Germinal center (tissue), 1 donor: ENCODE measurements around the gene SLC35E1.

ENCODE experiments used
- DNase-seq: peaks from one replicate; pipeline ENCODE4 v3.0.0; 2012; ENCODE audit warnings: mixed read lengths, low spot score

Gene SLC35E1

DNA sequence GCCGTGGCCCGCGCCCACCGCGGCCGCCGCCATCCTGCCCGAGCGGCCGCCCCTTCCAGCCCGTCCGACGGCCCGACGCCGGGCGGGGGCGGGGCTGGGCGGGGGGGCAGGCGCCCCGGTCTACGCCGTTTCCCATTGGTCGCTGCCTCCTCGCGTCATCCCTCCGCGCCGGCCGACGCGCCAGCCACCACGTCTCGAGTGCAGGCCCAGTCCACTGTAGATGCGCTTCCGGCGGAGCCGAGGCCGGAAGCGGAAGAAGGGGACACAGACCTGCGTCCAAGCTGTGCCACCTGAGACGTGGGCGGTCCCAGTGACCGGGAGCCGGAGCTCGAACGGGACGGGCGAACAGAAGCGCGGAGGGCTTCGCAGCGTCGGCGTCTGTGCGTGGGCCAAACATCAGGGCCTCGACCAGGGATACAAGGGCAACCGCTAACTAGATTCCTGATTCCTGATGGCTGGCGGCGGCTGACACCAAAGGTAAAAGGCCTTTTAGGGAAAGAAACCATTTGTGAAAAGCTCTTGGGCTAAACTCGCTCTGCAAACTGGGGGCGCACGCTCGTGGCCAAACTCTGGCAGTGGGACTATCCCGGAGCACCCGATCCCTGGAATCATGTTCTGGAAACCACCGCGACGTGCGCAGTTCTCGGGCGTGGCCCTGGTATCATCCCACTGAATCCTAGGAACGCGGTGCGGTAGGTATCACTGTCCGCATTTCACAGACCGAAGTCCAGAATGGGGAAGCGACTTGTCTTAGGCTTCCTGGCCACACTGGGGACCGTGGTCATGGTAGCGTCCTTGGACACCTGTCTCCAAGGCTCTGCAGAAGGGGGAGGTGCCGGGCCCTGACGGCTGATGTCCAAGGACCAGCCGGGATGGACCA is at the start of gene SLC35E1:
SLC35E1 (minus strand) TSS at position 84 of the 880 bp plus-strand sequence; CDS start at position 33, 51 bp downstream.
- peak; percentile 99 for DNase-seq

DNA sequence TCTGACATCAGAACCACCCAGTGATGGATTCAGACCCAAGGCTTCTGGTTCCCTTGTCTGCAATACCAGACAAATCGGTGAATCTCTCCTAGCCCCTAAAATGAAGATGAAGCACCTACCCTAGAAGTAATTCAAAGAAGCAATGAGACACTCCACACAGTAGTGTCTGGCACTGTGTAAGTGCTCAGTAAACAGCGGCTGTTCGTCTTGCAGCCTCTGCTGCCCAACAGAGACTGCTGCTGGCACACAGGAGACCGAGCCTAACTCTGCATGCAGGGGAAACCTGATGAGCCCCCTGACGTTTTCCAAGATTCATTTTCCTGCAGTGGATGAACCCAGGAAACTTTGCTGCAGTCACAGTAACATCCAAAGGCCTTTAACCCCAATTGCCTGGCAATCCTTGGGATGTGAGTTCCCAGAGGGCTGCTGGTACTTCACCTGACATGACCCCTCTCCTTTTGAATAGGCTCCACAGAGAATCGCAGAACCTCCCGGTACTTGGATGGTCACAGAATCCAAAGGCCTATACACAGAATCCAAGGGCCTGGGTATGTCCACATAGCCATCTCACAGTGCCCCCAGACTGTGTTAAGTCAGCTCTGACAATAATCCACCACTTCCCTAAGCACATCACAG is 49.1 kb upstream of the SLC35E1 start:
- DNase-seq, result no peak

DNA sequence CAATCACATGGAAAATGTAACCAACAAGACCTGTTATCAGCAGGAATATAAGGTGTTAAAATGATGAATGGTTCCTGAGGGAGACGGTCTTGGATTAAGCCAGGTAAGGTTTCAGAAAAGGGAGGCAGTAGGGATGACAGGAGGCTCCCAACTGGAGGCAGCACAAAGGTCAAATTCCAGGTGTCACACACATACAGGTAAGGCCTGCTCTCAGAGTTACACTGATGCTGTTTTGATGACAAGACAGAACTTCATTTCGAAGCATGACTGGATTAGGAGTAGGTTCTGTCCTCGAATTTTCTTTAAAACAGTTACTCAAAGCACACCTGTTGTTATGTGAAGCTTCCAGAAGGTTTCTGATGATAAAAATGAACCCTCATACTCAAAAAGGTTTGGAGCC is 48.4 kb upstream of the SLC35E1 start:
- no peak for DNase-seq

DNA sequence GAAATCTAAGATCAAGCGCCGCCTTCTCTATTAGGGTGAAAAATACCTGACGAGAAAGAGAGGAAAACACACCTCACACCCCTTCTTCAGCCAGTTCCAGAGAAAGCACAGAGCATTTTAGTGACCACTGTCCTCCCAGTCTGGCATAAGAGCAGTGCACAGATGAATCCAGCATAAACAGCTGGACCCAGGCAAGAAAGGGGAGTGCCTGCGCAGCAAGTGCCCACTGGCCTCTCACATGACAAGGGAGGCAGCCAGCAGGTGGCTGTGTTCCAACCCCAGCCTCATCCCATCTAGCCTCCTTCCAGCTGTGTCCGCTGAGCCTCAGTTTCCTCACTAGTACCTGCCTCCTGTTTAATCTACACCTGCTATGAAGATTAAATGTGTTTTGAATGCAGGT is 47.8 kb upstream of the SLC35E1 start:
- DNase-seq, result no peak

DNA sequence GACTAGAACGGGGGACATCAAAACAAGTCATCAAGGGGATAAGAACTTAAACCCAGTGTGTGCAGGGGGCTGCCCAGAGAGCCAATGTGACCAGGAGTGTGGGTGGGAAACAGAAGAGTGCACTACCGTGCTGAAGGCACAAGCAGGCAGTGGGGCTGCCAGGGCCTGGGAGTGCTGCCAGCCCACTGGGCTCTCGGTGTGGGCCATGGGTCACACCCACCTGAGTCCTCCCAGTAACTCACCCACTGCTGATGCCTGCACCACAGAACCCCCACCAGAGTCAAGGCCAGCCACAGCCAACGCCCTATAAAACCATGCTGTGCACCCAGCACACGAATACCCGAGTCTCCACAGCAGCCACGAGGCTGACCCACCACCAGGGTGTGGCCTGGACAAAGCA is 47.2 kb upstream of the SLC35E1 start:
- DNase-seq, result no peak

DNA sequence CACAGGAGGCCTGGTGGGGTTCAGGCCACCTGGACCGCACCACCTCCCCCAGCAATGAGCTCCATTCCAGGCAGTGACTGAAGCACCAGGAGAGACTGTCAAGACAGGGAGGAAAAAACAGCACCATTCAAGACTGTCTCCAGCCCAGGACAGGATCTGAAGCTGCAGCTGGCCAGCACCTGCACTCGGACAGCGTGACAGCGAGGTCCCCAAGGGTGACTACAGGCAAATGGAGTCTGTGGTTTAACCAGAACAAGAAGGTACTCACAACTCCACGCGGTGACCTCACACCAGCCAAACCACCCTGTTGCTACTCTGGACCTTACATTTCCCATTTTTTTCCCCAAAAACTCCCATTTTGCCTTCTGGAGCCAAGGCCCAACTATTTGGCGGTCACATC is 46.0 kb upstream of the SLC35E1 start:
- no peak for DNase-seq

DNA sequence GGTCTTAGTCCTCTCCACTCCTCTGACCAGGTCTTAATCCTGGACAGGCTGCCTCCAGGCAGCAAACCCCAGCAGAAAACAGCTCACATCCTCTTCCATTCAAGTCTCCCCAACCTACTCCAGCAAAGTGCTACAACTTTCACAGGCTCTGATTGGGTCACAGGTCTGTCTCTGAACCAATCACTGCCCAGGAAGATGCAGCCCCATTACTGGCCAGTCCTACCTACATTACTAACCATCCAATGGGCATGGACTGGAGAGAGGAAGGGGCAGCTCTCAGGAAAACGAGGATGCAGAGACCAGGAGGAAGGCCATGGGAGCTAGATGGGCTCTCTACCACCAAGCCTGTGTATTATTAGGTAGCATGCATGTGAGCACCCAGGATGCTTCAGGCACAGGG is 43.6 kb upstream of the SLC35E1 start:
- no peak for DNase-seq

DNA sequence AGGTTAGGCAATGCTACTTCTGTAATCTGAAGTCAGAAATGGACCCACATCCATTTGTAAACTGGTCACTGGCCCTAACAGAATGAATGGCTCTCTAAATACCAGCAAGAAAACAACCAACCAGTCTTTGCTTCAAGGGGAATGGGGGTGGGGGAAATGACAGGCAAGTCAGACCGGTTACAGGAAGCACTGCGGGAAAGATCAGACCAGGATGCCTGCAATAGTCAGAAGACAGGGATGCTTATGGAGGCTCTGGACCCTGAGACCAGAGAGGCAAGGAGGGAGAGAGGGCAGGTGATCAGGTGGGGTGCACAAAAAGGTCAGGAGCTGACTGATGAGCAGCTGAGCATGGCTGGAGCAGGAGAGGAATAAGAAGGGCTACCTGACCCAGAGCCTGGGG is 42.7 kb upstream of the SLC35E1 start:
- no peak for DNase-seq

DNA sequence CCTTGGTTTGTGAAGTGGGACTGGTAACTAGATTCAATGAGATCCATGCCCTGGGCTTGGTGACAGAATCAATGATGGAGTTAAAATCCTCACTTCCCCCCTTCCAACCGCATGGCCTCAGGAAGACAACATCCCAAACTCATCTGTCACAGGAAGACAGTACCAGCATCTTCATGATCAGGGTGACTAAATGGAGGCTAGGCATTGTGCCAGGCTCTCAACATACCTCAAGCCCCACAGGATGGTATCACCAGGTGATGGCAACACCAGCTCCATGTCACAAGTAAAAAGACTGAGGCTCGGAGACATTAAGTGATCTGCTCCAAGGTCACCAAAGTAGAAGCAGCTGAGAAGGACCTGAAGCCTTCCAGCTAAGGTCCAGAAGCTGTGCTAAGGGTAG is 41.6 kb upstream of the SLC35E1 start:
- no peak for DNase-seq

DNA sequence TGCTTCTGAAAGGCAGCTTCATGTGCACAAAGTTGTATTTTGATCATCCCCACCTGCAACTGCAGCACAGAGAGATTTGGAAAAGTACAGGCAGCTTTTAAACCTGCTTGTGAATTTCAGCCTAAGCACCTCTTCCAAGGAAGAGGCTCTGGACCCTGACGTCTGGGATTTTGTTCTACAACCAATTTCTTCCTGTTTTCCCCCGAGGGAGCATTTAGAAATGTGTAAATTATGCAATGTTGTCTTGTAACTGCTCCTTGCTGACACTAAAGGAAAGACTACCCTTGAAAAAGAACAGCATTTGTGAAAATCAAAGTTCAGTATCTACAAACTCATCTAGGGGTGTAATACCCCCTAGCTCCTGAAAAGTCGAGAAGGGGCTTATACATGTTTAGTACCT is 40.4 kb upstream of the SLC35E1 start:
- no peak for DNase-seq

DNA sequence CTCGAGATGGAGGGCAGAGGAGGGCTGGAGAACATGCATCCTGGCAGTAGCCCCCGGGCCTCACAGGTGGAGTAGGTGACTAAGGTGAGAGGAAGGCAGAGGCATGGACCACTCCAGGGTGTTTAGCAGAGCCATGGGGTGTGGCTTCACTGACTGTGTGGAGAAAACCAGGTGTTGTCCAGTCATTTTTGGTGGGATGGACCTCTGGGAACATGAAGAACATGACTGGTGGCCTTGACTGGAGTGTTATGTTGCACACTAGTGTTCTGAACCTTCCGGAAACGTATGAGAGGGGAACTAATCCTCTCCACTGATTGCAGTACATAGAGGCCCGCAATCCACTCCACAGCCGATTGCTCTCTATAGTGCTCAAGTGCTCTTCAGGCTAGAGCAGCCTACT is 38.9 kb upstream of the SLC35E1 start:
- no peak for DNase-seq

DNA sequence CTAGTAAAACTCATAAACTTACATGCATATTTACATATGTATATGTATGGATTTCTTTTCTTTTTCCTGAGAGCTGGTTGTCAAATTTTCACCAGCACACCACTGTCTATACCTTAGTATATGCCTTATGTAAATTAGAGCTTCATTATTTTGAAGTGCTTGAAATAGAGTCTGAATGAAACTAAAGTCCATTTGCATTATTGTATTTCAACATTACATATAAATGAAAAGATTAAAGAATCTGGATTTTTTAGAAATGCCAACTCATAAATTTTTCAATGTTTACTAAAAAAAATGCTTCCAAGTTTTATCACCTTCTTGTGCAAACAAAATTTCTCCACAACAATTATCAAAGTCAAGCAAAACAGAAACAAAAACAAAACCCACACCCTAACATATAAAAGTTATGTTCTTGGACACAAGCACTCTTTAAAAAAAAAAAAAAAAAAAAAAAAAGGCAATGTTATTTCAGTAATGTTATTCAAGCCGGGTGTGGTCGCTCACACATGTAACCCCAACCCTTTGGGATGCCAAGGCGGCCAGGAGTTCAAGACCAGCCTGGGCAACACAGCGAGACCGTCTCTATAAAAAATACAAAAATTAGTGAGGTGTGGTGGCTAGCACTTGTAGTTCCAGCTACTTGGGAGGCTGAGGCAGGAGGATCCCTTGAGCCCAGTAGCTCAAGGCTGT is 37.4 kb upstream of the SLC35E1 start:
- no peak for DNase-seq

DNA sequence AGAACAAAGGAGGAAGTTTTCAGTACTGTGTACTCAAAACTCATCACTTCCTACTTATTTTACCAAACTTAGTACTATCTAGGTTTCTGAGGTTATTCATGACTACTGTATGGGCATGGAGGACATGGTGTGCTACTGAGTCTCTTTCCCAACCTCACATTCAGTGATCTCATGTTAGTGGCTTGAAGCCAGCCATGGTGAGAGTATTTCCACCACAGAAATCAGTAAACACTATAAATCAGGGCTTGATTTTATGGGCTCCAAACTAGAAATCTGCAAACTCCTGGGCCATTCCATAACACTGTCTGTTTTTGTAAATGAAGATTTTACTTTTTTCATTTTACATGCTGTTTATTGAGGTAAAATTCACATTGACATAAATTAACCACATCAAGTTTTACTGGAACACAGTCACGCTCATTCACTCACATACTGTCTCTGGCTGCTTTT is 36.1 kb upstream of the SLC35E1 start:
- no peak for DNase-seq

DNA sequence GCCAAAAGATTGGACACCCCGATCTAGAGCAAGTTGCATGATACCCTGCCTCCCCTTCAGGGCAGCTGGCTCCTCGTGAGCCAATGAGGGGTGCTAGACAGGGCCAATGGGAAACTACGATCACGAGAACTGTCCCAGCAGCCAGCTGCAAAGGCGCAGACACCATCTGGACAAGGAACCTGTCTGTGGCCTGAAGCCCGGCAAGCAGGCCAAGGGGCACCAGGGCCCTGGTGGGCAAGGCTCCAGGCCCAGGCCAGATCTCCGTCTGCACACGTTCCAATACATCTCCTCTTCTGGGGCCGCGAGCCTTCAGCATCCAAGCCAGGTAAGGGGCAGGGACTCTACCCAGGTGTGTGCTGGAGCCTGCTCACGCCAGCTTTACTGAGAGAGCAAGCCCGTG is 35.6 kb upstream of the SLC35E1 start:
- no peak for DNase-seq

DNA sequence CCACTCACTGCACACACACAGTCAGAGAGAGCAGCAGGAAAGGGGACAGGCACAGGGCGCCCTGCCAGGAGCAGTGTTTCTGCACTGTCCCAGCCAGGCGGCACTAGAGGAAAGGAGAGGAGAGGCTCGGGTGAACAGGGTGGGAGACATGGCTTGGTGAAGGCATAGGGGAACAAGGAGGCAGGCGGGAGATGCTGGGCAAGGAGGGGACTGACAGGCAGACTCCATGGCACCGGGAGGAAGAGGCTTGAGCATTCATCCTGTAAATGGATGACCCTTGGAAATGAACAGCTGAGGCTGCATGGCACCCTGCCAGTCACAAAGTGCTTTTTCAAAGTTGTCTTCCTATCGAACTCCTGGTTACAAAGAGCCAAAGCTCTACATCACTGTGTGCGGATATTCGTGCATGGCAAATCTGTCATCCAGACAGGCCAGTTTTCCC is 33.4 kb upstream of the SLC35E1 start:
- DNase-seq, result no peak

DNA sequence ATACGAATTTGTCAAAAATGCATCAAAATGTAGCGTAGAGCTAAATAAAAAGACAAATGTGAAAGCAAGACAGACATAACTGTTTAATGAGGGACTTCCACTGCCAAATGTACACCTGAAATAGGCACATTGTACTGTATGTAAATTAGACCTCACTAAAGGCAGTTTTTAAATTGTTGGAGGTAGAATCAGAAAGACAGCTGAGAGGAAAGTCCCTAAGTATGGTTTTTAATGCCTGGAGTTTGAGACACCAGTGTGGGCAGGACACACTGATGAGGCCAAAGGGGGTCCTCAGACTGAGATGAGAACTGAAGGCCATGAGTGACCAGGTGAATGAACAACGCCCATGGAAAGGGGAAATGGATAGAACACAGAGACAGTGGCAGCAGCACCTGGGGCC is 32.9 kb upstream of the SLC35E1 start:
- no peak for DNase-seq

DNA sequence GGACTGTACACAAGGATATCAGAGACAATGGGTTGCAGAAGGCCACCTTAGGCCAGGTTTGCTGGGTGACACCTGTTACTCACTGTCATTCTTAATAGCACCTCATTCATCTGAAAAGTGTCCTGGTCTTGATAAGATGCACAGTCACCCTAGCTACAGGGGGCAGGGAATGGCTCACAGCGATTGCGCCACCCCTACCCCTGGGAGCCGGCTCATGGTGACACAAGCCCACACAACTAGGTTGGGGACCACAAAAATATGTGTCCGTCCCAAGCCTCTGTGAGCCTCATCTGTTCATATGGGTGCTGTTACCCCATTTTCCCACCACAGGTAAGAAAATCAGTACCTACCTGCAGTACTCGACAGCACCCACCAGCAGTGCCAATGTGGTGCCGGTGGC is 32.4 kb upstream of the SLC35E1 start:
- no peak for DNase-seq

DNA sequence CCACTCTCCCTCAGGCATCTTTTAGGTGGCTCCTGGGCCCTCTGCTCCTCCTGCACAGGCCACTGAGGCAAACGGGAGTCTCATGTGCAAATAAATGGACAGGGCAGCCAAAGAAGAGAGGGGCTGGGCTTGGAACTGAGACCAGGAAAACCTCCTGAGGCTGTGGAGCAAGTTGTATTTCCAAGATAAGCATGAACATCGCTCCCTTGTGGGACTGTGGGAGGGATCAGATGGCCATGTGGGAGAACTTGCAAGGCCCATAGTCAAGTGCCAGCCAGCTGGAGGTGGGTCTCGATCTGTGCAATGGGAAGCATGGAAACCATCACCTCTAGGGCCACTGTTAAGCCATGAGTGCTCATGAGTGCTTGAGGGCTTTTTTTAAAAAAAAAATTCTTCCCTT is 30.9 kb upstream of the SLC35E1 start:
- no peak for DNase-seq

DNA sequence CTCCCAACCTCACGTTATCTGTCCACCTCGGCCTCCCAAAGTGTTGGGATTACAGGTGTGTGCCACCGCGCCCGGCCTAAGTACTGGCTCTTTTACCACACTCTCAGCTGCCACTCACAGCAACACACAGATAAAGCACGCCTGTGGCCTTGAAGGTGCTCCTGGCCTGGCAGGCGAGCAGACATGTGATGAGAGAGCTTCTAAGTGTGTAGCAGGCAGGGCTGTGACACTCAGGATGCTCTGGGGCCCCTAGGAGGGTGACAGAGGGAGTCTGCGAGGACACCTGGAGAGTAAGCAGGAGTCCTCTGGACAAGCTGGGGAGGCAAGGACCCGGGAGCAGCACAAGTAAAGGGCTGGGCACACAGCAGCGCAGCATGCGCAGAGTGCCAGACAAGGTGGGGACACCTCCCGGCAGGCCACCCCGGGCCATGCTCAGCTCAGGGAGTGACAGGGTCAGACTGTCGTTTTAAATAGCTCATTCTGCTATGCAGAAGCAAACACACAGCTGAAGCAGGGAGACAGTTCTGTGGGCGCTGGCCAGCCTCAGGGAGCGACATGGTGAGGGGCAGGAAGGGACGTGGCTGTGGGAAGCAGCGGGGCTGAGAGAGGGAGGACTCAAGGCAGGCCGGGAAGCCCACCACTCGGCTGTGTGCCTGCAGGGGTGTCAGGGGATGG is 29.3 kb upstream of the SLC35E1 start:
- DNase-seq, result no peak

DNA sequence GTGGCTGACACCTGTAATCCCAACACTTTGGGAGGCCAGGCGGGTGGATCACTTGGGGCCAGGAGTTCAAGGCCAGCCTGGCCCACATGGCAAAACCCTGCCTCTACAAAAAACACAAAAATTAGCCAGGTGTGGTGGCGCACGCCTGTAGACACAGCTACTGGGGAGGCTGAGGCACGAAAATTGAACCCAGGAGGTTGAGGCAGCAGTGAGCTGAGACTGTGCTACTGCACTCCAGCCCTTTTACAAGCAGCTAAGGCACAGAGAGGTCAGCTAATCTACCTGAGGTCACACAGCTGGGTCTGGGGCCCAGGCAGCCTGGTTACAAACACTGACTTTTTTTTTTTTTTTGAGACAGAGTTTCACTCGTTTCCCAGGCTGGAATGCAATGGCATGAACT is 28.6 kb upstream of the SLC35E1 start:
- no peak for DNase-seq

DNA sequence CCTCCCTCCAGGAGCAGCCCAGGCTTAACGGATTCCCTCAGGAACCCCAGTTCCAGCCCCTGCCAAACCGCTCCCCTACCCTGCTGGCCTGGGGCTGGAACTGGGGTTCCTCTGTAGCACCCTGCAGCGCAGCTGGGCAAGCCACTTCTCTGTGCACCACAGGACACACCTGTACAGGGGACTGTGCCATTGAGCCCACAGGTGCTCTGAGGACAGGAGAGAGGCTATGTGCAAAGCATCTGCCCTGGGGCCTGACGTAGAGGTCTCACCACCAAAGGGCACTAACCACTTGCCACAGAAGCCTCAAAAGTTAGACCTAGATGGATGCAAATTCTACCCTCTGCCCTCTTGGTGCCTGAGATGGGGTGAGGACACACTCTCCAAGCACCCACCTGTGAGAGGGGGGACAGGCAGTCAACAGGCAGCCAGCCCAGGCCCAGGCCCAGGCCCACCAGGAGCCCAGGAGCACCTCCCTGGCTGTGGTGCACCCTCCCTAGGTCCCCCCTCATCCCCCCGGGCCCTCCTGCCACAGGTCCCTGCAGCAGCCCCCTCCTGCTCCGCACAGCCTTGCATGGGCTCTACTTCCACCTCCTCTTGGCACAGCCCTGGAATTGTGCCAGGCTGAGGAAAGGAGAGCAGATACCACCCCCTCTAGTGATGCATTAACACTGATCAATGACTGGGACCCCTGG is 27.6 kb upstream of the SLC35E1 start:
- DNase-seq, result no peak

DNA sequence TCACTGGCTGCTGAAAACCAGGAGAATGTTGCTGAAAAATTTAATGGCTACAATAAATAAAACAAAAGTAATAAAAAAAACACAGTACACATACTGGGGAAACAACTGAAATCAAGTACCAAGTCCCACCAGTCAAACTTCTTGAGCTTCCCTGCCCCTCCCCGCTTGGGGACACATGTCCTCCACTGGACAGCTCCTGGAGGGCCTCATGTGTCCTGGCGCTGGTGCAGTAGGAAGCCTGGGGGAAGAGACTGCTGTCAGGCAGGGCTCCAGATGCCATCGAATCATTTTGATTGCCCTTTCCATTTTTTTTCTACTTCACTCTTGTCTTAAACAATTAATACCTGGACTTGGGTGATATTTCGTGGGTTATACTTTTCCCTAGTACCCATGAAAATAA is 26.6 kb upstream of the SLC35E1 start:
- no peak for DNase-seq
